DND-41 (cell line): Measurements from ENCODE around the gene CACNA2D1.

ENCODE experiments used
- EZH2 ChIP-seq: IDR thresholded peaks from 3 replicates; pipeline ENCODE4 v1.6.1; 2012; ENCODE audit warnings: borderline replicate concordance, low read depth, mild to moderate bottlenecking, moderate library complexity, low read length, inconsistent platforms; ENCODE audit not compliant: severe bottlenecking
- TF ChIP-seq, protein P1 (sequence below): IDR thresholded peaks from 2 replicates; pipeline ENCODE4 v1.5.1; 2012; ENCODE audit warnings: borderline replicate concordance, low read length, moderate library complexity, mild to moderate bottlenecking; ENCODE audit not compliant: poor library complexity, severe bottlenecking; ENCODE audit errors: extremely low read depth

GRCh38 chr7:82188636-82189035, 254.9 kb downstream of the CACNA2D1 start:
- TF ChIP-seq, protein P1, sequence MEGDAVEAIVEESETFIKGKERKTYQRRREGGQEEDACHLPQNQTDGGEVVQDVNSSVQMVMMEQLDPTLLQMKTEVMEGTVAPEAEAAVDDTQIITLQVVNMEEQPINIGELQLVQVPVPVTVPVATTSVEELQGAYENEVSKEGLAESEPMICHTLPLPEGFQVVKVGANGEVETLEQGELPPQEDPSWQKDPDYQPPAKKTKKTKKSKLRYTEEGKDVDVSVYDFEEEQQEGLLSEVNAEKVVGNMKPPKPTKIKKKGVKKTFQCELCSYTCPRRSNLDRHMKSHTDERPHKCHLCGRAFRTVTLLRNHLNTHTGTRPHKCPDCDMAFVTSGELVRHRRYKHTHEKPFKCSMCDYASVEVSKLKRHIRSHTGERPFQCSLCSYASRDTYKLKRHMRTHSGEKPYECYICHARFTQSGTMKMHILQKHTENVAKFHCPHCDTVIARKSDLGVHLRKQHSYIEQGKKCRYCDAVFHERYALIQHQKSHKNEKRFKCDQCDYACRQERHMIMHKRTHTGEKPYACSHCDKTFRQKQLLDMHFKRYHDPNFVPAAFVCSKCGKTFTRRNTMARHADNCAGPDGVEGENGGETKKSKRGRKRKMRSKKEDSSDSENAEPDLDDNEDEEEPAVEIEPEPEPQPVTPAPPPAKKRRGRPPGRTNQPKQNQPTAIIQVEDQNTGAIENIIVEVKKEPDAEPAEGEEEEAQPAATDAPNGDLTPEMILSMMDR: no peak
- TF ChIP-seq EZH2: no peak
